SK-N-MC (cell line): Measurements from ENCODE around the gene KPRP.

ENCODE experiments used
- DNase-seq: peaks from one replicate; pipeline ENCODE4 v3.0.0-alpha.2; 2011; ENCODE audit warnings: low read depth, low spot score
- H3K27ac ChIP-seq: fragments of 200-600 bp; sonication (generic); 2 replicates; pipeline ENCODE4 v1.5.1; 2016; ENCODE audit warnings: mixed run types
- H3K36me3 ChIP-seq: fragments of 200-600 bp; sonication (generic); 2 replicates; pipeline ENCODE4 v1.6.1; 2017; ENCODE audit warnings: antibody characterized with exemption, low read length, mixed read lengths; ENCODE audit not compliant: insufficient read depth
- H3K4me3 ChIP-seq: fragments of 200-600 bp; sonication (generic); 2 replicates; pipeline ENCODE4 v1.5.1; 2016
- H3K9ac ChIP-seq: fragments of 200-600 bp; sonication (generic); 2 replicates; pipeline ENCODE4 v1.8.0; 2017; ENCODE audit warnings: mixed run types, mixed read lengths; ENCODE audit not compliant: insufficient read length
- H3K9me3 ChIP-seq: fragments of 200-600 bp; sonication (generic); 2 replicates; pipeline ENCODE4 v1.6.1; 2017; ENCODE audit warnings: low read depth, mild to moderate bottlenecking, antibody characterized with exemption, low read length, moderate library complexity, mixed read lengths
- EZH2 ChIP-seq: fragments of 200-600 bp; sonication (generic); IDR thresholded peaks from one replicate; pipeline ENCODE4 v1.6.1; 2017; ENCODE audit warnings: antibody characterized with exemption
- FOXP2 ChIP-seq: optimal IDR thresholded peaks from 2 replicates; pipeline ENCODE3; 2011; ENCODE audit warnings: mild to moderate bottlenecking, moderate library complexity; ENCODE audit not compliant: insufficient read depth; ENCODE audit errors: extremely low read length, control extremely low read depth
- POLR2AphosphoS5 ChIP-seq: IDR thresholded peaks from 2 replicates; pipeline ENCODE4 v1.6.1; 2012; ENCODE audit warnings: mild to moderate bottlenecking, low read depth, low read length, borderline replicate concordance

Gene KPRP

DNA sequence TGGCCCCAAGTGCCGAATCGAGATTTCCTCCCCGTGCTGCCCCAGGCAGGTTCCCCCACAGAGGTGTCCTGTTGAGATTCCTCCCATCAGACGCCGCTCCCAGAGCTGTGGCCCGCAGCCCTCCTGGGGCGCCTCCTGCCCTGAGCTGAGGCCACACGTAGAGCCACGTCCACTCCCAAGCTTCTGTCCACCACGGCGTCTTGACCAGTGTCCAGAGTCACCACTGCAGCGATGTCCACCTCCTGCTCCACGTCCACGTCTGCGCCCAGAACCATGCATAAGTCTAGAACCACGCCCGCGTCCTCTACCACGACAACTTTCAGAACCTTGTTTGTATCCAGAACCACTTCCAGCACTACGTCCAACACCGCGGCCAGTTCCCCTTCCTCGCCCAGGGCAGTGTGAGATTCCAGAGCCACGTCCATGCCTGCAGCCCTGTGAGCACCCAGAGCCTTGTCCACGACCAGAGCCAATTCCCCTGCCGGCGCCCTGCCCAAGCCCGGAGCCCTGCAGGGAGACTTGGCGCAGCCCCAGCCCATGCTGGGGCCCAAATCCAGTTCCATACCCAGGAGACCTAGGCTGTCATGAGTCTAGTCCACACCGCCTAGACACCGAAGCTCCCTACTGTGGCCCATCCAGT, 2.8 kb downstream of the KPRP start:
- Histone ChIP-seq H3K36me3 (no peaks in the 10 kb centered on the region), H3K9me3 (no peaks in the 10 kb centered on the region), H3K9ac (no peak overlapping the region), H3K27ac (no peak overlapping the region), H3K4me3 (no peak overlapping the region)
- DNase-seq = no peak
- TF ChIP-seq POLR2AphosphoS5 (no peak), FOXP2 (no peak), EZH2 (no peak)

DNA sequence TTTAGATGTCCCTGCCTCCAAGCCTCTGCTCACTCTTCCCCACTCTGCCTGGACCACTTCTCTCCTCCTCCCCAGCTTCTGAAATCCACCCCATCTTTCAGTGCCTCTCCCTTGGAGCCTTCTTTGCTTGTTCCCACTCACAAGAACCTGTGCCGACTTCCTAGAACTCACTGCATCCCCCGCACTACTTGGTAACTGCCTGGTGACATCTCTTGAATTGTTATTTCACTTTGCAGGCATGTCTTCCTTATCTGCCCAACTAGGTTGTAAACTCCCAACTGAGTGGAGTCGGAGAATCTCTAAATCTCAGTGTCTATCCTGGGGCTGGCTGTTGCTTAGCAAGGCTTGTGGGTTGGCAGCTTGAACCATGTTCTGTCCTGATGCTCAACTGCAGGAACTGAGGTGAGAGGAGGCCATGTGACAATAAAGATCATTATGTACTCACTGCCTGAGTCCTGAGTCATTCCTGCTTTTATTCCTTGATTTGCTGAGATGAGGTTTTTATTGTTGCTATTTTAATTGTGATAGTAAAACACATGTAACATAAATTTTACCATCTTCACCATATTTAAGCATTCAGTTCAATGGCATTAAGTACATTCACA, 3.9 kb downstream of the KPRP start:
- DNase-seq = no peak
- Histone ChIP-seq H3K27ac (no peak overlapping the region), H3K36me3 (no peaks in the 10 kb centered on the region), H3K9me3 (no peaks in the 10 kb centered on the region), H3K9ac (no peak overlapping the region), H3K4me3 (no peak overlapping the region)
- no peak for TF ChIP-seq EZH2

DNA sequence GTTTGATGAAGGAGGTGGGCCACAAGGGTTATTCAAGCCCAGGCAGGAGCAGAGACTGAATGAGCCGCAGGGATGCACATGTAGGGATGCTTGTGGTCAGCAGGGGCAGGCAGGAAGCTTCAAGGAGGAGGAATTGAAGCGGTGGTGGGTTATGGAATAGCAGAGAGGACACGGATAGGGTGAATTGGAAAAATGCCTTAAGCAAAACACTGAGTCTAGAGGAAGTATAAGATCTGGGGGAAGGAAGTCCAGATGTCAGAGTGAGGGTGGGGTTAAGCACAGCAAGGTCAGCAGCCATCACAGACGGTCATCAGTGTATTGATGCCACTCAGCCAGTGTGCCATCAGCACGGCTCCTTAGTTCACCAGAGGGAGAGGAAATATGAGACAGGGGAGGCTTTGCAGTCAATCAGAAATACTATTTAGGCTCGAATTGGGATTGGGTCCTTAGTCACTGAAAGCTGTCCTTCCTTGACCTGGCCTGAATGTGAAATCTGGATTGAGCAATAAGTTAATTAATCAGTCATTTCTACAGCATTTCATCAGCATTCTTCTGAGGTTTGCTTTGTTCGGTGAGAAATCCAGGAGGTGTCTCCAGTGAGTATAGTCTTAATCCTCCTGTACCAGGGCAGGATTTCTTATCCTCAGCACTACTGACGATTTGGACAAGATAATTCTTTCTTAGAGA, 11.2 kb downstream of the KPRP start:
- Histone ChIP-seq H3K36me3 (no peaks in the 10 kb centered on the region), H3K9ac (no peak overlapping the region), H3K9me3 (no peaks in the 10 kb centered on the region), H3K27ac (no peak overlapping the region), H3K4me3 (no peak overlapping the region)
- no peak for TF ChIP-seq POLR2AphosphoS5
- TF ChIP-seq EZH2 = no peak
- TF ChIP-seq FOXP2 = no peak
- no peak for DNase-seq

DNA sequence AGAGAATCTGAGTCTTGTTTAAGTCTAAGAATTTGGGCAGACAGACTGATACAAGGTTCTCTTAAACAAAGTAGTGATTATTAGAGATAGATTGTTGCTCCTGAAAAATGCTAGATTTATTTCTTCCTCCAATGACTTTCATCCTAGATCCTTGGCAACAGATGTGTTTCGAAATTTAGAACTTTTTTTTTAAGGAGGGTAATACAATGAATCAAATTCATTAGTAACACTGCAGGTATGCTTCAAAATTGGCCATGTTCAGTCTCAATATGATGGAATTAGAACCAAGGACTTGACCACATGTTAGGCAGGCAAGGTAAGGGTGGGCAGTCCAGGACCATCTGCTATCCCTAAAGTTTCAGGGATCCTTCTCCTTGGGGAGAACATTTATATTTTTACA, 12.6 kb downstream of the KPRP start:
- Histone ChIP-seq H3K9me3 (no peaks in the 10 kb centered on the region), H3K36me3 (no peaks in the 10 kb centered on the region), H3K27ac (no peak overlapping the region), H3K9ac (no peak overlapping the region), H3K4me3 (no peak overlapping the region)
- TF ChIP-seq POLR2AphosphoS5 (no peak), FOXP2 (no peak), EZH2 (no peak)
- DNase-seq = no peak

DNA sequence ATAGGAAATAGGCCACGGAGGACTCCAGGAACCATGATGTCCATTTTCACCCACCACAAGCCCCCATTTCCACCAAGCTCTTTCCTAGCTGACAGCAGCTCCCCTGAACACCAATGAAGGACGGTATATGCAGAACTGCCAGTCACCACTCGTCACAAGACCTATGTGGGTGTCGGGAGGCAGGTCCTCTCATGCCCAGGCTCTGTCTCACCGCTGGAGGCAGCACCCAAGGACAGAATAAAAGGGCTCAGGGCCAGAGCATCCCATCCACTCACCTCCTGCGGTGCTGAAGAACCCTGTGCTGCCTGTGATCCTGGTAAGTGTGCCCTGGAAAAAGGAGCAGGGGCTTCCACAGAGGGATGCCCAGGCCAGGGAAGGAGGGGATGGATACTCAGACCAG, 17.1 kb downstream of the KPRP start, which contains the start of gene LCE1F:
TSS of gene LCE1F (plus strand) at position 266 of the 400 bp plus-strand sequence. CDS start 1,232 bp downstream, outside the sequence.
- Histone ChIP-seq H3K9me3 (no peaks in the 10 kb centered on the region), H3K27ac (no peak within 1 kb of the TSS), H3K4me3 (no peak within 1 kb of the TSS), H3K9ac (no peak within 1 kb of the TSS), H3K36me3 (no peaks in the 10 kb centered on the region)
- no peak for DNase-seq
- no peak for TF ChIP-seq POLR2AphosphoS5
- no peak for TF ChIP-seq FOXP2
- no peak for TF ChIP-seq EZH2

DNA sequence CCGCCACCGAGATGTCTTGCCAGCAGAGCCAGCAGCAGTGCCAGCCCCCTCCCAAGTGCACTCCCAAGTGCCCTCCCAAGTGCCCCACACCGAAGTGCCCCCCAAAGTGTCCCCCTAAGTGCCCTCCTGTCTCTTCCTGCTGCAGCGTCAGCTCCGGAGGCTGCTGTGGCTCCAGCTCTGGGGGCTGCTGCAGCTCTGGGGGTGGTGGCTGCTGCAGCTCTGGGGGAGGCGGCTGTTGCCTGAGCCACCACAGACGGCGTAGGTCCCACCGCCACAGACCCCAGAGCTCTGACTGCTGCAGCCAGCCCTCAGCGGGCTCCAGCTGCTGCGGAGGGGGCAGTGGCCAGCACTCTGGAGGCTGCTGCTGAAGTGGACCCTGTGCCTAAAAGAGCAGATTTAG, 18.5 kb downstream of the KPRP start:
- Histone ChIP-seq H3K9ac (no peak overlapping the region), H3K9me3 (no peaks in the 10 kb centered on the region), H3K27ac (no peak overlapping the region), H3K36me3 (no peaks in the 10 kb centered on the region), H3K4me3 (no peak overlapping the region)
- DNase-seq = no peak
- TF ChIP-seq EZH2 (no peak), POLR2AphosphoS5 (no peak), FOXP2 (no peak)

DNA sequence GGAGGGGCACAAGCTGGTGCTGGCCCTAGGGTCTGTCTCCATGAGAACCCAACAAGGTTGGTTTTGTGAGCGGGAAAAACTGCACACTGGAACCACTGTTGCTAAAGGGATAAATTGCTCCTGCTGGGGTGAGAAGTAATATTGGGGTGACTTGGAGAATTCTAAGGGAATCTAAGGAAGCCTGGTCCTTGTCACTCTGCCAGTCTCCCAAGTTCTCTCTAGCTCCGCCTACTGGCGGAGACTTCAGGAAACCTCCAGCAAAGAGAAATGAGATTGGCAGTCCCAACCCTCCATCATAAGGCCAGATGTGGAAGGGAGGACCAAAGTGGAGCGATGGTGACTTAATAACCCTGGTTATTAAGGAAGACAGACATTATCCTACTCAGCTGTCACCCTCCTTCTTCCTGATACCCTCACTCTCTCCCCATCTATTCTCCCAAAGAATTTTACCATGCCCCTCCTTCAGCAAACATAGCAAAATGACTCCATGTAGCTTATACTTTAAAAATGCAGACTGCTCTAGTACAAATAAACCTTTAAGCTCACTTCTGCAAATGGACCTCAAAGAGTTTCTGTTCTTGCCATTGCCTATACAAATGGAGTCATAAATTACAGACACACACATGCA, 19.8 kb downstream of the KPRP start:
- no peak for DNase-seq
- Histone ChIP-seq H3K4me3 (no peak overlapping the region), H3K27ac (no peak overlapping the region), H3K9ac (no peak overlapping the region), H3K36me3 (no peaks in the 10 kb centered on the region), H3K9me3 (no peaks in the 10 kb centered on the region)
- no peak for TF ChIP-seq FOXP2
- no peak for TF ChIP-seq EZH2
- TF ChIP-seq POLR2AphosphoS5 = no peak

DNA sequence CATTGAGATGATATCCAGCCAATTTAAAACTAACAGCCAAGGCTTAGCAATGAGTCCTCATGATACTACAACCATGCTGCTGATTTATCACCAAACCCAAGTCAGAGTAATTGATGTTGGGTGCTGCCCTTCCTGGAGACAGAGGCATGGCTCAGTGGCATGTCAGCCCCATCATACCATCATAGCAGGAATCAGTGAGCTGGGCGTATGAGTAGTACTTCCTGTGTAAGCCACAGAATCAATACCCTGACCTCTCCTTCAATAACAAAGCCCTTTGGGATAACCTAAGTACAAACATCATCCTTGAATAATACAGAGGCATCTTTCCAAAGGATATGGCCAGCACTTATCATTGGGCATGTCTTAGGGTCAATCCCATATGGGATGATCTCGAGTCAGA, 25.3 kb downstream of the KPRP start:
- no peak for DNase-seq
- Histone ChIP-seq H3K9me3 (no peaks in the 10 kb centered on the region), H3K27ac (no peak overlapping the region), H3K4me3 (no peak overlapping the region), H3K36me3 (no peaks in the 10 kb centered on the region), H3K9ac (no peak overlapping the region)
- no peak for TF ChIP-seq POLR2AphosphoS5
- TF ChIP-seq FOXP2 = no peak

DNA sequence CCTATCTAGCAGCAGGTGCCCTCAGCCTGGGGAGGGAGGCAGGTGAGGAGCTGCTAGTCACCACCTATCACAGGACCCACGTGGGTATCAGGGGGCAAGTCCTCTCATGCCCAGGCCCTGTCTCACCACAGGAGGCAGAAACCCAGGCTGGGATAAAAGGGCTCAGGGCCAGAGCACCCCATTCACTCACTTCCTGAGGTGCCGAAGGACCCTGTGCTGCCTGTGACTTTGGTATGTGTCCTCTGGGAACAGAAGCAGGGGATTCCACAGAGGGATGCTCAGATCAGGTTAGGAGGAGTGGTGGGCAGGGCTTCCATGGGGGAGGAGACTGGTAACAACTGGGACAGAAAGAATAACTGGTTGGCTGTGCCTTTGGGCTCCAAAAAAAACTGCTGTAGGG, 28.3 kb downstream of the KPRP start, which contains the start of gene LCE1E:
TSS of gene LCE1E (plus strand) at position 181 of the 400 bp plus-strand sequence. CDS start 1,043 bp downstream, outside the sequence.
- H3K36me3 ChIP-seq = no peaks in the 10 kb centered on the region
- H3K9me3 ChIP-seq = no peaks in the 10 kb centered on the region
- no peak within 1 kb of the TSS for H3K27ac ChIP-seq
- H3K4me3 ChIP-seq = no peak within 1 kb of the TSS
- TF ChIP-seq FOXP2 (no peak), POLR2AphosphoS5 (no peak), EZH2 (no peak)
- no peak for DNase-seq
- H3K9ac ChIP-seq = no peak within 1 kb of the TSS
